NCI-H2196 (cell line): ENCODE measurements around the gene NACA.
"Not testable (repeated sequence)": the region's sequence is repeated elsewhere in the genome, so short reads cannot be mapped to it uniquely, and the experiment has no call there.

Experiments
- DNase-seq: peaks from one replicate; lab custom pipeline; 2025; ENCODE audit not compliant: unreplicated experiment; lab: John Stamatoyannopoulos, UW

NACA gene

GRCh38 chr12:56725723-56726102, 614 bp upstream of the NACA start:
- no peak for DNase-seq

- no peak for DNase-seq
Observed at GRCh38 chr12:56724701-56724971, 463 bp downstream of the NACA start.

GRCh38 chr12:56723889-56724700, 1.0 kb downstream of the NACA start:
- no peak for DNase-seq

GRCh38 chr12:56723352-56723751, 1.7 kb downstream of the NACA start:
- DNase-seq, result no peak

- DNase-seq, result no peak
Observed at GRCh38 chr12:56722832-56723231, 2.3 kb downstream of the NACA start.

GRCh38 chr12:56721721-56722120, 3.4 kb downstream of the NACA start:
- DNase-seq, result no peak

GRCh38 chr12:56721216-56721615, 3.9 kb downstream of the NACA start:
- no peak for DNase-seq

GRCh38 chr12:56720731-56721151, 4.4 kb downstream of the NACA start:
- no peak for DNase-seq

GRCh38 chr12:56719056-56719455, 6.0 kb downstream of the NACA start:
- no peak for DNase-seq

- DNase-seq, result no peak
Observed at GRCh38 chr12:56718636-56719035, 6.5 kb downstream of the NACA start.

GRCh38 chr12:56718149-56718548, 7.0 kb downstream of the NACA start:
- no peak for DNase-seq

GRCh38 chr12:56716933-56717880, 7.9 kb downstream of the NACA start:
- DNase-seq, result no peak

- DNase-seq, result no peak
Observed at GRCh38 chr12:56716458-56716857, 8.6 kb downstream of the NACA start.

- DNase-seq, result no peak
Observed at GRCh38 chr12:56715798-56716197, 9.3 kb downstream of the NACA start.

- no peak for DNase-seq
Observed at GRCh38 chr12:56714431-56714929, 10.6 kb downstream of the NACA start.

GRCh38 chr12:56713345-56713744, 11.8 kb downstream of the NACA start:
- no peak for DNase-seq

GRCh38 chr12:56709759-56710376, 15.2 kb downstream of the NACA start:
- no peak for DNase-seq

- DNase-seq, result not testable (repeated sequence)
Observed at GRCh38 chr12:56704522-56704921, 20.6 kb downstream of the NACA start.

GRCh38 chr12:56699020-56699661, 26.0 kb downstream of the NACA start:
- DNase-seq, result no peak

GRCh38 chr12:56695327-56696101, 29.6 kb downstream of the NACA start:
- DNase-seq, result no peak
